Fibroblast of skin of right biceps (primary cell): ENCODE results near the gene PTGES3.
A peak's percentile ranks its signal among the peaks of the same experiment; 100 is the strongest.
"Not testable (repeated sequence)": the region's sequence is repeated elsewhere in the genome, so short reads cannot be mapped to it uniquely, and the experiment has no call there.

ENCODE experiments used
- DNase-seq: peaks from one replicate; pipeline ENCODE4 v3.0.0-alpha.2; 2013

Gene PTGES3

DNA sequence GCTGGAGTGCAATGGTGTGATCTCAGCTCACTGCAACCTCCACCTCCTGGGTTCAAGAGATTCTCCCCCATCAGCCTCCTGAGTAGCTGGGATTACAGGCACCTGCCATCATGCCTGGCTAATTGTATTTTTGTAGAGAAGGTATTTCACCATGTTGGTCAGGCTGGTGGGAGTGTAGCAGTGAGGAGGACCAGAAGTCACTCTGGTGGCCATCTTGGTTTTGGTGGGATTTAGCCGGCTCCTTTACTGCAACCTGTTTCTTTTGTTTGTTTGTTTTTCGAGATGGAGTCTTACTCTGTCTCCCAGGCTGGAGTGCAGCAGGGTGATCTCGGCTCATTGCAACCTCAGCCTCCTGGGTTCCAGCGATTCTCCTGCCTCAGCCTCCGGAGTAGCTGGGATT, 16.4 kb upstream of the PTGES3 start:
- DNase-seq: not testable (repeated sequence)

DNA sequence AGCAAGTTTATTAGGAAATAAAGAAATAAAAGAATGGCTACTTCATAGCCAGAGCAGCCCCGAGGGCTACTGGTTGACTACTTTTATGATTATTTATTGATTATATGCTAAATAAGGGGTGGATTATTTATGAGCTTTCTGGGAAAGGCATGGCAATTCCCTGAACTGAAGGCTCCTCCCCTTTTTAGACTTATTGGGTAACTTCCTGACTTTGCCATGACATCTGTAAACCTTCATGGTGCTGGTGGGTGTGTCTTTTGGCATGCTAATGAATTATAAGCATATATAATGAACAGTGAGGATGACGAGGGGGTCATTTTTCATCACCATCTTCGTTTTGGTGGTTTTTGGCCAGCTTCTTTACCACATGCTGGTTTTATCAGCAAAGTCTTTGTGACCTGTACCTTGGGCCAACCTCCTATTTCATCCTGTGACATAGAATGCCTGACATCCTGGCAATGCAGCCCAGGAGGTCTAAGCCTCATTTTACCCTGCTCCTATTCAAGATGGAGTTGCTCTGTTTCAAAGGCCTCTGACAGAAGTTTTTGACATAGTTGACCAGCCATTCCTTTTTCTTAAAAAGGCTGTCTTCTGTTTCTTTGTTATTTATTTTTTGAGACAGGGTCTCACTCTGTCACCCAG, 11.1 kb upstream of the PTGES3 start:
- no peak for DNase-seq

DNA sequence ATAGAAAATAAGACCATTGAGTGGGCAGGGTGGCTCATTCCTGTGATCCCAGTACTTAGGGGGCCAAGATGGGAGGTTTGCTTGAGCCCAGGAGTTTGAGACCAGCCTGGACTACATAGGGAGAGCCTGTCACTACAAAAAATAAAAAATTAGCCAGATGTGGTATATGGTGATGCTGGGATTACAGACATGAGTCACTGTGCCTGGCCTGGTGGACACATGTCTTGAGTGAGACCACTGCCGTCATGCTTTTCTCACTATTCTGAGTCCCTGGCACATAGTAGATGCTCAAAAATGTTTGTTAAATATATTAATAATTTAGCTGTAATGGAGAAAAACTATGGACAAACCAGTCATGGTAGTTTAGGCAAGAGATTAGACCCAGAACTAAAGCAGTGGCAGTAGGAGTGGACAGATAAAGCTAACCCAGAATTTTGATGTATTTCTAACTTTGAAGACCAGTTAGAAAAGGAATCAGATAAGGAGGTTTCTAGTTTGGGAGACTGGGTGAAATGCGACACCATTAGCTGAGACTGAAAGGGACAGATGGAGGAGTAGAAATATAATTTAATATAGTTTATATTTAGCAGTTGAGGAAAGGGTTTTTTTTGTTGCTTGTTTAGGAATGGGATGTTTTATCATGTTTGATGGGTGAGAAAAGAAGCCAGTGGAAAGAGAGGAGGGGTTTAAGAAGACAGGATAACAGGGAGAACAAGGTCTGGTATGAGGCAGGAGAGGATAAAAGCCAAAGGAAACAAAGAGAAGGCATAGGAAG, 7.4 kb upstream of the PTGES3 start:
- peak; percentile 34 for DNase-seq

DNA sequence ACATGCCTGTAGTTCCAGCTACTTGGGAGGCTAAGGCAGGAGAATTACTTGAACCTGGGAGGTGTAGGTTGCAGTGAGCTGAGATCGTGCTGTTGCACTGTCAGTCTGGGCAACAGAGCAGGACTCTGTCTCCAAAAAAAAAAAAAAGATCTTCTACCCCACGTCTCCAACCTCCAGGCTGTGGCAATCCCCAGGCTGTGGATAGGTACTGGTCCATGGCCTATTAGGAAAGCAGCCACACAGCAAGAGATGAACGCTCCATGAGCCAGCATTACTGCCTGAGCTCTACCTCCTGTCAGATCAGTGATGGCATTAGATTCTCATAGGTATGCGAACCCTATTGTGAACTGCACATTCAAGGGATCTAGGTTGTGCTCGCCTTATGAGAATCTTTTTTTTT, 6.1 kb upstream of the PTGES3 start:
- DNase-seq: no peak

DNA sequence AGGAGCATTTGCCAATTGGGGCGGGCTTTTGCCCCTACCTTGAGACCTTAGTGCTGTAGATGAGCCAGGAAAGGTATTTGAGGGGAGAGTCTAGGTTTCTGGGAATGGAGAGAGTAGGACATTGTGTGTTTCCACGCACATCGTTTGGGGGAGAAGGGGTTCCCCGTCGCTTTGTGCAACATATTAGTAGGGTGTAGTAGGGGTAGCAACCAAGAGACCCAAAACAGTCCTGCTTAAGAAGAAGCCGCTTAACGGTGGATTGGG, 694 bp upstream of the PTGES3 start:
- DNase-seq: no peak

DNA sequence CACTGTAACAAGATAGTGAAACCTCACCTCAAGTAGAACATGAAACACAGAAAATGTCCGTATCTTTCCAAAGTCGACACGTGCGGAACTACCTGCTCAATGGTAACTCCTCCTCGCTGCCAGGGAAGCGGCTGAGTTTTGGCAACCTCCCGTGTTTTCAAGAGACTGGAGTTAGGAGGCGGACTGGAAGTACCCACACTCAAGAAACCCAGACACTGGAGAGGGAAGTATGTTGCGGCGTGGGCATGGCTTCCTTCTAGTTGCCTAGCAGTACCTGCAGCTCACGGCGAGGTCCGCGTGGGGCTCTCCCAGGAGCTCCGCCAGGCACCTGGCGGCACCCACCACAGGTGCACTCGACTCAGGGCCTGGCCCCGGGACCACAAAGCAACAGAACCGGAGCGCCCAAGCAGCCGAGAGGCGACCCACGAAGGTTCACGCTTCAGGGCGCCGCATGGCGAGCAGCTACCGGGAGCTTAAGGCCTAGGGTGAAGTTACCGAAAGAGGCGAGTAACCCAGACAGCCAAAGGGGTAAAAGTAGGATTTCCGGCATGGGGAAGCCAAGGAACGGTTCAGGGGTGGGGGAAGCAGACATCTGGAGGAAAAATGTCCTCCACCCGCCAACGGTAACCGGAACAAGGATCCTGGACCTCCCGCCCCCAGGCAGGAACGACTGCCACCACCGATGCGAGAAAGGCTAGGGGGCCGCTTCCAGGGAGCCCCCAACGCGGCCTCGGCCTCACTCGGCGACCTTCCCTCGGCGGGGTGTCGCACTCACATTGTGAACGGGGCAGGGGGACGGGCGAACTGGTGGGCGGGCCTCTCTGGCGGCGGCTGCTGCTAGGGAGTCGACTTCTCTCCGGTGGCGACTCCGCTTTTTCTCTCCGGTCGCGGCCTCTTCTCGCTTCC, 608 bp downstream of the PTGES3 start:
- no peak for DNase-seq

DNA sequence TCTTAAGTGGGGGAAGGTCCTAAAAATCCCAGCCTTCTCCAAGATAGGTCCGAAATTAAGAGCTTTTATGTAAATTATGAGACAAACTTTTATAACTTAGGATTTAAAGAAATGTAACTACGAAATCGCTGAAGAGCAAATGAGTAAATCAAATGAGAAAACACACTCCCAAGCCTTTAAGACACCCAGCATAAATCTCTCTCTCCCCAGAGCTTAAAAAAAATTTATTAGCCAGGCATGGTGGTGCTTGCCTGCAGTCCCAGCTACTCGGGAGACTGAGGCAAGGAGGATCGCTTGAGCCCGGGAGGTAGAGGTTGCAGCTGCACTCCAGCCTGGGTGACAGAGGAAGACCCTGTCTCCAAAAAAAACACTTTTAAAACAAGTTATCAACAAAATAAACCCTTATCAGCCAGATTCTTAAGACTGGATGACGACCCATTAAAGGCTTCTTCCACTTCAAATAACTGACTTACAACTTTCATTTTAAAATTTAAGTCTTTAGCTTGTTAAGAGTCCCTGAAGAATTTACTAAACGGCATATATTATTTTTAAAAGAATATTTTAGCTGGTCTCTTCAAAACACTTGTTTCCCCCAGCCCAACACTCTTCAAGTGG, 3.2 kb downstream of the PTGES3 start:
- no peak for DNase-seq

DNA sequence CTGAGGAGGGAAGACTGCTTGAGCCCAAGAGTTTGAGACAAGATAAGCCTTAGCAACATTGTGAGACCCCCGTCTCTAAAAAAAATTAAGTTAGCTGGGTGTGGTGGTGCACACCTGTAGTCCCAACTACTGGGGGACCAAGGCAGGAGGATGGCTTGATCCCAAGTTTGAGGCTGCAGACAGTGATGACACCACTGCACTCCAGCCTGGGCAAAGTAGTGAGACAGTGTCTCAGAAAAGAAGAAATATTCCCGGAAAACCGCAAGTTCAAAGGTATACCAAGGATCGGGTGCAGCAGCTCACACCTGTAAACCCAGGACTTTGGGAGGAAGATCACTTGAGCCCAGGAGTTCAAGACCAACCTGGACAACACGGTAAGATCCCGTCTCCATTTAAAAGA, 5.8 kb downstream of the PTGES3 start:
- no peak for DNase-seq

DNA sequence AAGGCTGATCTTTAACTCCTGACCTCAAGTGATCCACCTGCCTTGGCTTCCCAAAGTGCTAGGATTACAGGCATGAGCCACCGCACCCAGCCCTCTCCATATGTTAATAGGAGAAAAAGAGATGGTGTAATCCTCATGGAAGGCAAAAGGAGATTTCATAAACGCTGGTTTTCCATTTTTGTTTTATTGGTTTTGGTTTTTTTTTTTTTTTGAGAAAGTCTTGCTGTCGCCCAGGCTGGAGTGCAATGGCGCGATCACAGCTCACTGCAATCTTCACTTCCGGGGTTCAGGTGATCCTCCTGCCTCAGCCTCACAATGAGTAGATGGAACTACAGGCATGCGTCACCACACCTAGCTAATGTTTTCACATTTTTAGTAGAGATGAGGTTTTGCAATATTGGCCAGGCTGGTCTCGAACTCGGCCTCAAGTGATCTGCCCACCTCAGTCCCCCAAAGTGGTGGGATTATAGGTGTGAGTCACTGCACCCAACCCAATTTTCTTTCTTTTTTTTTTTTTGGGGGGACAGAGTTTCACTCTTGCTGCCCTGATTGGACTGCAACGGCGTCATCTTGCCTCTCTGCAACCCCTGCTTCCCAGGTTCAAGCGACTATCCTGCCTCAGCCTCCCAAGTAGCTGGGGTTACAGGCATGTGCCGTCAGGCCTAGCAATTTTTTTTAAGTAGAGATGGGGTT, 8.1 kb downstream of the PTGES3 start:
- DNase-seq: no peak

DNA sequence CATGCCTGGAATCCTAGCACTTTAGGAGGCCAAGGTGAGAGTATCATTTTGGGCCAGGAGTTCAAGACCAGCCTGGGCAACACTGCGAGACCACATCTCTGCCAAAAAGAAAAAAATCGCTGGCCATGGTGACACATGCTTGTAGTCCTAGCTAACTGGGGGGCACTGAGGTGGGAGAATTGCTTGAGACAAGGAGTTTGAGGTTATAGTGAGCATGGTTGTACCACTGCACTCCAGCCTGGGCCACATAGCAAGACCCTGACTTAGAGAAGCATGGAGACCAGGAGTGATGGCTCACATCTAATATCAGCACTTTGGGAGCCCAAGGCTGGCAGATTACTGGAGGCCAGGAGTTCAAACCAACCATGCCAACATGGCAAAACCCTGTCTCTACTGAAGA, 9.2 kb downstream of the PTGES3 start:
- DNase-seq: no peak

DNA sequence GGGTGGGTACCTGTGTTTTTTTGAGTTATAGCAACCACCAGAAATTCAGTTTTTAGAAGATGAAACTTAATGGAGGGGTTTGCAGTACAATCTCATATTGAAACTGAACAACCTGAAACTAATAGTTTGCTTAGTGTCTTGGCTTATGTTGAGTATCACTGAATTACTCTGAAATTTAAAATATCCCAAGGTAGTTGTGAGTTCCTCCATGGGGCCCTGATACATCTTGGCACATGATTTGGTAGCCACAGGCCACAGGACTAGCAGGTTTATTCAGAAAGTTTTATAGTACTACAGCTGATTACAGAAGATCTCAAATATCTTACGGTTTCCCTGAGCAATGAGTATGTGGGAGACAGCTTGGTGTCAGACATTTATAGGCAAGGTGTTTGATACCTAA, 10.4 kb downstream of the PTGES3 start:
- no peak for DNase-seq

DNA sequence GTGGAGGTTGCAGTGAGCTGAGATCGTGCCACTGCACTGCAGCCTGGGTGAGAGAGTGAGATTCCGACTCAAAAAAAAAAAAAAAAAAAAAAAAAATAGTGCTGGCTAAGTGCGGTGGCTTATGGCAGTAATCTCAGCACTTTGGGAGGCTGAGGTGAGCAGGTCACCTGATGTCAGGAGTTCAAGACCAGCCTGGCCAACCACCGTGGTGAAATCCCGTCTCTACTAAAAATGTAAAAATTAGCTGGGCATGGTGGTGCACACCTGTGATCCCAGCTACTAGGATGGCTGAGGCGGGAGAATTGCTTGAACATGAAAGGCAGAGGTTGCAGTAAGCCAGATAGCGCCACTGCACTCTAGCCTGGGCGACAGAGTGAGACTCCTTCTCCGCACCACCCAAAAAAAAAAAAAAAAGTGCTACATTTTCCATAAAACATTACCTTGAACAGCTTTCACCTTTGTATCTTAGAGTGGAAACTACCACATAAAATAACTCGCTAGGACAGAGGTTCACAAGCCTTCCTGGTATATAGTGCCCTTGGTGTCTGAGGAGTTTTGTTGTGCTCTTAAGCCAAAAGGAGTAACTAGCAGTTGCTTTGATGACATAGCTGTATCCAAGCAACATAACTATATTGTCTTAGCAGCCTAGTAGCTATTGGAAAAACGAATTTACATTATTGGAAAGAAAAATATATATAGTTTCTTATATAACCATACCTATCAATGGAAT, 11.1 kb downstream of the PTGES3 start:
- DNase-seq: no peak

DNA sequence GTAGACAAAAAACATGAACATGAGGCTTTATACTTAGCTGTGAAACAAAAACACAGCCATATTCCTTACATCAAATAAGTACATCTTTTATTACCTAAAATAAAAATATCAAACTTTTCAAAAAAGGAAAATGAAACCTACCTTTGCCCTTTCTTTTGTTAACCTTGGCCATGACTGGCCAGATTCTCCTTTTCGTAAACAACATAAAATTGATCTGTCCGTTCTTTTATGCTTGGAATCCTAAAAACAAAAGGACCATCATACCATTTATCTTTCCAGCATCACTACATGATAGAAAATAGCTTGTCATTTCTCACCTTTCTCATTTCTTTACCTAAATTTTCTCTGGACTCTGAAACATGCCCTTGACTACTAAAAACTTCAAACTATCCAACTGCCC, 16.5 kb downstream of the PTGES3 start:
- DNase-seq: no peak

DNA sequence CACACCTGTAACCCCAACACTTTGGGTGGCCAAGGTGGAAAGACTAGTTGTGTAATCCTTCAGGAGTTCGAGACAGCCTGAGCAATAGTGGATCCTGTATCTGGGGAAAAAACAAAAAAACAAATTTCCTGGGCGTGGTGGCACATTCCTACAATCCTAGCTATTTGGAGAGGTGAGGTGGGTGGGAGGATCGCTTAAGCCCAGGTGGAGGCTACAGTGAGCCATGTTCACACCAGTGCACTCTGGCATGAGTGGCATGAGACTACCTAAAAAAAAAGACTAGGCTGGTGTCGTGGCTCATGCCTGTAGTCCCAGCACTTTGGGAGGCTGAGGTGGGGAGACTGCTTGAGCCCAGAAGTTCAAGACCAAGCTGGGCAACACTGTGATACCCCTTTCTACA, 17.2 kb downstream of the PTGES3 start:
- DNase-seq: no peak

DNA sequence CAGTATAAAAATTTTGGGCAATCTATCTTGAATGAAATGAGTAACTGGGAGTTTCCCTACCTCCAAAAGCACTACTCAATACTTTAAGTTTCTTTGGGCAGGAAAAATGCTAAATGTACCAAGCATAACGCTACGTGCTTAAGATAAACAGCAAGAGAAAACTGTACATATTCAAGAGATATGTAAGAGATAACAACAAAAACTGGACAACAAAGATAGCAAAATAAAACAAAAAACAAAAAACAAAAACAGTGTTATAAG, 20.0 kb downstream of the PTGES3 start:
- no peak for DNase-seq

DNA sequence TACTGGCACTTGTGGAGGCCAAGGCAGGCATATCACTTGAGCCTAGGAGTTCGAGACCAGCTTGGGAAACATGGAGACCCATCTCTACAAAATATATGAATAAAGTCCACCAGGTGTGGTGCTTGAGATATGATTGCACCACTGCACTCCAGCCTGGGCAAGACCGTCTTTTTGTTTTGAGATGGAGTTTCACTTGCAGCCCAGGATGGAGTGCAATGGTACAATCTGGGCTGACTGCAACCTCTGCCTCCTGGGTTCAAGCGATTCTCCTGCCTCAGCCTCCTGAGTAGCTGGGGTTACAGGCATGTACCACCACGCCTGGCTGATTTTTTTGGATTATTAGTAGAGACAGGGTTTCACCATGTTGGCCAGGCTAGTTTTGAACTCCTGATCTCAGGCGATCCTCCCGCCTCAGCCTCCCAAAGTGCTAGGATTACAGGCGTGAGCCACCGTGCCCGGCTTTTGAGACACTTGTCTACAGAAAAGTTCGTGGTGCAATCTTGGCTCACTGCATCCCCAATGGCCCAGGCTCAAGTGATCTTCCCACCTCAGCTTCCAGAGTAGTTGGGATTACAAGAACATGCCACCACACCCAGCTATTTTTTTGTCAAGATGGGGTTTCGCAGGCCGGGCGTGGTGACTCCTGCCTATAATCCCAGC, 26.0 kb downstream of the PTGES3 start:
- no peak for DNase-seq

DNA sequence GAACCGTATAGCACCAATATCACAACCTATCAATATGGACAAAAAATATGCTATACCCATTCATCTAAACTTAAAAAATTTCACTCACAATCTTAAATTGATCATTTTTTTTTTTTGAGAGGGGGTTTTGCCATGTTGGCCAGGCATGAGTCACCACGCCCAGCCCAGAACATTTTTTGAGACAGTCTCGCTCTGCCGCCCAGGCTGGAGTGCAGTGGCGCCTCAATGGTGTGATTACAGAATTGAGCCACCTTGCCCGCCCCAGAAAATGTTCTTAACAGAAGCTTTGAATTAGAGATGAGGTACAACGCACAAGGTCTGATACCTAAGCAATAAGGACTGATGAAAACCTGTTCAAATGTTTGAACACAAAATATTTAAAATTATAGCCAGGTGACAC, 26.5 kb downstream of the PTGES3 start:
- DNase-seq: no peak

DNA sequence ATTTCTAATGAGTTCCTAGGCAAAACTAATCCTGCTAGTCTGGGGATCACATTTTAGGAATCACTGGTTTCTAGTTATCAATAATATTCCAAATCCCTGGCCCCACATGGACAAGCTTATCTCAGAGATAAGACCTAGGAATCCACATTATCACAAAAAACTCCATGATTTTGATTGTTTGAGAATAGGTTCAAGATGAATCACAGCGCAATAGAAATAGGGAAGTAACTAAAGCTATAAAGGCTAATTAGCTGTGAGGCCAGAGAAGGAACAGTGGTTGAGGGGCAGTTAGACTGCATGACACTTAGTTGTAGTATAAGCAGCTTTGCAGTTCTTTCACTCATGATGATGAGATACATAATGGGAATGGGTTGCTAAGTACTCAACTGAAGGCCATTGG, 29.2 kb downstream of the PTGES3 start:
- DNase-seq: no peak

DNA sequence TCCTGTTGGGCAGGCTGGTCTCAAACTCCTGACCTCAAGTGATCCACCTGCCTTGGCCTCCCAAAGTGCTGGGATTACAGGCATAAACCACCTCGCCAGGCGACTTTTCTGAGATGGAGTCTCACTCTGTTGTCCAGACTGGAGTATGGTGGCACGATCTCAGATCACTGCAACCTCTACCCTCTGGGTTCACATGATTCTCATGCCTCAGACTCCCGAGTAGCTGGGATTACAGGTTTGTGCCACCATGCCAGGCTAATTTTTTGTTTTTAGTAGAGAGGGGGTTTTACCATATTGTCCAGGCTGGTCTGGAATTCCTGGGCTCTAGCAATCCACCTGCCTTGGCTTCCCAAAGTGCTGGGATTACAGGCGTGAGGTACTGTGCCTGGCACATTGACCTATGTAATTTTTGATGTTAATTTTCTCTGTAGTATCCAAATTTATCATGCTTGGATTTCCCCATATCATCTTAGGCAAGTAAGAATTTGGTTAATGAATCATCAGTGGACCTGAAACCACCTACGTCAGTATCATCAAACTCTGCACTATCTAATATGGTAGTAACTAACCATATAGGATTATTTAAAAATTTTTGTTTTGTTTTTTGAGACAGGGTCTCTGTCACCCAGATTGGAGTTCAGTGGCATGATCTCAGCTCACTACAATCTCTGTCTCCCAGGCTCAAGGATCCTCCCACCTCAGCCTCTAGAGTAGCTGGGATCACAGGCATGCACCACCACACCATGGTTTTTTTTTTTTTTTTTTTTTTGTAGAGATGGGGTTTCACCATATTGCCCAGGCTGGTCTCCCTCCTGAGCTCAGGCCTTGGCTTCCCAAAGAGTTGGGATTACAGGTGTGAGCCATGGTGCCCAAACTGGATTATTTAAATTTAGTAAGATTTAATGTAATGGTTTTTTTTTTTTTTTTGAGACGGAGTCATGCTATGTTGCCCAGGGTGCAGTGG, 30.4 kb downstream of the PTGES3 start:
- no peak for DNase-seq

DNA sequence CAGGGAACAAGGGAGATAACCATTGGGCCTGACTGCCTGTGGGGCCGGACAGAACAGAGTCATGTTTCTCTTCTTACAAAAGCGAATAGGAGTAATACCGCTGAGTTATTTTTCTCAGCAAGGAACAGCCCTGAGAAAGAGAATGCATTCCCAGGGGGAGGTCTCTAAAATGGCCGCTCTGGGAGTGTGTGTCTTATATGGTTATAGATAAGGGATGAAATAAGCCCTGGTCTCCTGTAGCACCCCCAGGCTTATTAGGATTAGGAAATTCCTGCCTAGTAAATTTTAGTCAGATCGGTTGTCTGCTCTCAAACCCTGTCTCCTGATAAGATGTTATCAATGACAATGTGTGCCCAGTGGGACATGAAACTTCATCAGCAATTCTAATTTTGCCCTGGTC, 34.3 kb downstream of the PTGES3 start:
- not testable (repeated sequence) for DNase-seq

DNA sequence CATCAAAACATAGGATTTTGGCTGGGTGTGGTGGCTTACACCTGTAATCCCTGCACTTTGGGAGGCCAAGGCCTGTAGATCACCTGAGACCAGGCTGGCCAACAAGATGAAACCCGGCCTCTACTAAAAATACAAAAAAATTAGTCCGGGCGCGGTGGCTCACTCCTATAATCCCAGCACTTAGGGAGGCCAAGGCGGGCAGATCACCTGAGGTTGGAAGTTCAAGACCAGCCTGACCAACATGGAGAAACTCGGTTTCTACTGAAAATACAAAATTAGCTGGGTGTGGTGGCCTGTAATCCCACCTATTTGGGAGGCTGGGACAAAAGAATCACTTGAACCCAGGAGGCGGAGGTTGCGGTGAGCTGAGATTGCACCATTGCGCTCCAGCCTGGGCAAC, 40.1 kb downstream of the PTGES3 start:
- DNase-seq: not testable (repeated sequence)
